NCI-H748 (cell line): ENCODE measurements around the gene PXMP2.

Experiments
- DNase-seq: peaks from one replicate; lab custom pipeline; 2025; ENCODE audit not compliant: unreplicated experiment; lab: John Stamatoyannopoulos, UW

PXMP2 gene

DNA sequence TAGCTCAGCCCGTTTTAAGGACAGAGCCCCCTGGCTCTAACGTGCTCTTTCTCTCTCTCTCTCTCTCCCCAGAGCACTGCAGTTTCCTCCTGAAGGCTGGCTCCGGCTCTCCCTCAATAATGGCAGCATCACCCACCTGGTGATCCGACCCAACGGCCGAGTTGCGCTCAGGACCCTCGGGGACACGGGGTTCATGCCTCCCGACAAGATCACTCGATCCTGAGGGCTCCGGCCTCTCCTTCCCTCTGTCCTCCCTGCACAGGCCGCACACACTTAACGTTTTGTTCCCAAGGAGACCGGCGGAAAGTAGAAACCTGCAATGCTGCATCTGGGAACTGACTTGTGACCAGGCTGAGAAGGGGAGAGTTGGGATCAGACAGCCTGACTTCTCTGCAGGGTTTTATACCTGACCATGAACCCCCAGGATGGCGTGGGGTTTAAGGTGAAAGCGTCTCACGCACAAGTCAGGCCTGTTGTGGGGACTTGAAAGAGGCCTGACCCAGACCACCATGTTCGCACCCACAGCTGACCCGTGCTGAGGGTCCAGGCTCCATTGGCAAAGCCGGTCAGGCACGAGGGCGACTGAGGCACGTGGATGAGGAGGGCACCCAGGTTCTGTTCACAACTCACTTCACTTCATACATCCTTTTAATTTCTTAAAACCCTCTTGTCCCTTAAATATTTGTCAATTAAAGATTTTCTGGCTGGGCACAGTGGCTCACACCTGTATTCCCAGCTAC, 33.4 kb downstream of the PXMP2 start:
- DNase-seq = no peak

GRCh38 chr12:132723015-132723763, 35.8 kb downstream of the PXMP2 start:
- no peak for DNase-seq

- no peak for DNase-seq
These were observed 36.4 kb downstream of the PXMP2 start for GRCh38 chr12:132723764-132724140.

DNA sequence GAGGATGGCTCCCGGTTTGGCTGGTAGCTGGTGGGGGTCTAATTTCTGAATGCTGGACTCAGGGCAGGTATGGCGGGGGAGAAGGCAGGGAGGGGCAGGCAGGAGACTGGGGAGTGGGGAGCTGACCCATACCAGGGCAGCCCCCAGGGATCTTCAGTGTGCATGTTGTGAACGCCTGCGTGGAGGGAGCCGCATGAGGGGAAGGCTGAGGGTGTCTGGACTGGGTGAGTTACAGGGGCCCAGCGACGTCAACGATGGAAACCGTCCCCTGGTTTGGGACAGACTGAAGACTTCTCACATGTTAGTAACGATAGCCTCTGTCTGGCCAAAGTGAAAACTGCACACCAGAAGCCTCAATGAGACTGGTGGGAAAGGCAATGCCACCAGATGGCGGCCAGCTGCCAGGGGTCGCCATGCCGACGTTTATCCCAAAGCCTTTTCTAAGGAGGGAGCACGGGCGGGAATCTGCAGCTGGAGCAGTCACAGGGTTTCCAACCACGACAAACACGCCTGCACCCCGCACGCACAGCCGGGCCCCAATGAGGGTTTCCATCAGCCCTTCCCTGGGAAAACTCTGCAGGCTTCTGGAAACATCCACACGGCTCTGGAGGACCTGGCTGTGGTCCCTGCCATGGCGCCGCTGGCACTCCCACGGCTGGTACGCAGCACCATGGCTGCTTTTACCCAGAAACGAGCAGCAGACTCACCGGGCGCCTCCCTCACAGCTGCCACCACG, 37.3 kb downstream of the PXMP2 start:
- DNase-seq = no peak

DNA sequence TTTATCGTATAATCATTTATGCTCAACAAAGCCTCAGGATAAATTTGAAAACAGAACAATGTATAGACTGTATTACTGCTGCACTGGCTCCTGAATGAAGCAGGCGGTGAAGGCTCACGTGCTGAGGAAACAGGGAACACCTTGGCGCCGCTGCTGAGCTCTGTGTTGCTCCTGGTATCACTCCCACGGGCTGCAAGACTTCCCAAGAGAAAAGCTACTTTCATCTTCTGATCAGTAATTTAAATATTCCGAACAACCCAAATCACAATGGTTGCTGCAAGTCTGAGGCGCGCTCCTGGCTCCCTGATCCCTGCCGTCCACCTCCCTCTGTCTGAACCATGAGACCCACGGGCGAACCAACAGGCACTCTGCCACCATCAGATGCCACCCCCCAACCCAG, 39.0 kb downstream of the PXMP2 start:
- no peak for DNase-seq

DNA sequence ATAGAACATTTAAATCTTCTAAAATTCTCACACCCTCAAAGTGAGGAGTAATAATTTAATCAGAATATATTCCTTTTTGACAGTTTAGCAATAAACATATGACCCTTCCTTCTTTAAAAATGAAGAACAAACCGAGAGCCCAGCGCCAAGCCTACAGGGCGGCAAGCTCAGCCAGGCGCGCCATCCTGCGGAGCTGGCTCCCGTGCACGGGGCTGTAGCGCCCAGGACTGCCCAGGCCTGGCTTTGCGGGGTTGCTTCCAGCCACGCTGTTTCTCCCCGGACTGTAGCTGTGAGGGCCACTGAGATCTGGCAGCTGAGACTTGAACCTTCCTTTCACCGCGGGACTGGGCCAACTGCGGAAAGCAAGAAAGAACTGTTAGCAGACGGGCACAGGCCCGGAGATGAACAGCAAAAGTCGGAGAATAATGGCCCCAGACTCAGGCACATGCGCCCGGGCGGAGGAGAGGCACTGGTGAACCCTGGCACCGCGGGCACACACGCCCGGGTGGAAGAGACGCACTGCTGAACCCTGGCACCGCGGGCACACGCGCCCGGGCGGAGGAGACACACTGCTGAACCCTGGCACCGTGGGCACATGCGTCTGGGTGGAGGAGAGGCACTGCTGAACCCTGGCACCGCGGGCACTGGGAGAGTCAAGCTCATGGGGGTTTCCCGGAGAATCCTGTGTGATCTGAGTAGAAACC, 39.9 kb downstream of the PXMP2 start:
- DNase-seq = no peak

GRCh38 chr12:132728502-132728901, 41.1 kb downstream of the PXMP2 start:
- no peak for DNase-seq

DNA sequence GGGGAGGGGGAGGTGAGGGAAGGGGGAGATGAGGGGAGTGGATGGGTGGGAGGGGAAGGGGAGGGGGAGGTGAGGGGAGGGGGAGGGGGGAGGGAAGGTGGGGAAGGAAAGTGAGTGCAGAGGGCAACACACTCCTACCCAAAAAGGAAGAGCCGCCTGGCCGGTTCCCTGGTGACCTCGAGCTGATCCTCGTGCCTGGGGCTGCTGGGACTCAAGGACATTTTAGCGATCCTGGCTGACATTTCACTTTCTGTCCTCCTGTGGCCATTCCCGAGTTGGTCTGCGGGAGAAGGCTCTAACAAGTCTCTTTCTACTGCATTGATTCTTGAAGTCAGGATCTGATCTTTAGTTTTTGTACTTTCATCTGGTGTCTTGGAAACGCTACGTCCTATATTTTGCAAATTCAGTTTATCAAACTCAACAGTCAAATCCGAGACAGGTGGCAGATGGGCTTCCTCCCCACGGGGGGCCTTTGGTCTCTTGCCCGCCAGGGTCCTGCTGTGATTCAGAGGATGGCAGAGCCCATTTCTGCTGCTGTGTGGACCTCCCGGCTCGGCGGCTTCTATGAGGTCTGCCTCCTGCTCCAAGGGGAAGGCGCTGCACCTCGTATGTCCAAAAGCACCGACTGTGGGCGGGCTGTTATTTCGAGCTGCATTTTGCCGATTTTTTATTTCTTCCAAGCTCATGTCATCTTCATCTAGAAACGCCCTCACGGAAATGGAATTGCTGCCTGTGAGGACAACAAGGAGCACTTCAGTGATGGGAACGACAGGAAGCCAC, 42.3 kb downstream of the PXMP2 start:
- DNase-seq = no peak

DNA sequence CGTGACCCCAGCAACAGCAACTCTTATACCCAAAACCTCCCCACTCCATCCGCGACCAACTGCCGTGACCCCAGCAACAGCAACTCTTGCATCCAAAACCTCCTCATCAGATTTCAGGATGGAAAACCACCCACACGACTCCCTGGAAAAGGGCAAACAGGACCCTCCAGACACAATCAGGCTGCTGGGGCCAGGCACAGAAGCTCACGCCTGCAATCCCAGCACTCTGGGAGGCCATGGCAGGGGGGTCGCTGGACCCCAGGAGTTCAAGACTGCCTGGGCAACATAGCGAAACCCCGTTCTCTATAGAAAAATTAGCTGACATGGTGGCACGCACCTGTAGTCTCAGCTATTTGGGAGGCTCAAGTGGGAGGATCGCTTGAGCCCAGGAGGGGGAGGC, 43.0 kb downstream of the PXMP2 start:
- no peak for DNase-seq

DNA sequence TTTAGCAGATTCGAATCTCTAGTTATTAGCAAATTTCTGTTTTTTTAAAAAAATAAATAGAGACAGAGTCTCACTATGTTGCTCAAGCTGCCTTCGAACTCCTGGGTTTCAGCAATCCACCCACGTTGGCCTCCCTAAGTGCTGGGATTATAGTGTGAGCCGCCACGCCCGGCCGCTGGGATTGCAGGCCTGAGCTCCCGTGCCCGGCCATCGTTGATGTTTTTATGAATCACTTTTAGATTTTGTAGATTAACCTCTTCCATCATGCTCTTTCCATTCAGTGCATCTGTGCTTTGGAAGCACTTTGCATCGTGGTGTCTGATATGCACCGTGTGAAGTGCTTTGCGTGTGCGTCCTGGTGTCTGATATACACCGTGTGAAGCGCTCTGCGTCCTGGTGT, 44.2 kb downstream of the PXMP2 start:
- no peak for DNase-seq

DNA sequence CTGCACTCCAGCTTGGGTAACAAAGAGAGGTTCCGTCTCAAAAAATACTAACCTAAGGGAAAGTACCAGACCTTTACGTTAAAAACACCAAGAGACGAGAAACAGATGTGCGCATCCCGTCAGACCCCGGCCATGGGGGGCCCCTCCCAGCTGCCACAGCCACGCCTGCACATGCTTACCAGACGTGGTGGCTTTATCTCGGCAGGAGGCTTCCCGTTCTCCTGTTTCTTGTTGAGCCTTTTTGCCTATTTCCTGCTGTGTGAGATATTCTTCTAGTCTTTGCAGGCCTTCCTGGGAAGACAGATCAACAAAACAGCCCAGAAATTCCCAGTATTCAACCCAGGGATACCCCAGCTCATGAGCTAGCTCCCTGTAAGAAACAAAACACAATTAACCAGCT, 46.8 kb downstream of the PXMP2 start:
- DNase-seq = no peak

- no peak for DNase-seq
These were observed 48.1 kb downstream of the PXMP2 start for GRCh38 chr12:132735496-132735895.

DNA sequence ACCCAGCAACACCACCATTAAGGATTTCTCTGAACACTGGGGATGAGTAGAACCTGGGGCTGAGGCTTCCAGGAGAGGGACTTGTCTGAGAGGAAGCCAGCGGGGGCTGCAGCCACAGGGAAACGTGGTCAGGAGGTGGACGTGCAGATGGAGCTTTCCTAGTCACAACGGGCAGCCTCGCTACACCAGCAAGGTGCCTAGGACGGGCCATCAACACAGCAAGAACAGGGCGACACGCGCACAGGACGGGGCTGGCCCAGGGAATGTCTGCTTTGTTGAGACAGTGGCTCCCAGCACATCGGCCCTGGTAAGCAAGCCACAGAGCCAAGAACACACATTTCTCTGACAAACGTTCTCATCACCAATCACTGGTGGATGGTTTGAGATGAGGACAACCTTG, 49.0 kb downstream of the PXMP2 start:
- no peak for DNase-seq

DNA sequence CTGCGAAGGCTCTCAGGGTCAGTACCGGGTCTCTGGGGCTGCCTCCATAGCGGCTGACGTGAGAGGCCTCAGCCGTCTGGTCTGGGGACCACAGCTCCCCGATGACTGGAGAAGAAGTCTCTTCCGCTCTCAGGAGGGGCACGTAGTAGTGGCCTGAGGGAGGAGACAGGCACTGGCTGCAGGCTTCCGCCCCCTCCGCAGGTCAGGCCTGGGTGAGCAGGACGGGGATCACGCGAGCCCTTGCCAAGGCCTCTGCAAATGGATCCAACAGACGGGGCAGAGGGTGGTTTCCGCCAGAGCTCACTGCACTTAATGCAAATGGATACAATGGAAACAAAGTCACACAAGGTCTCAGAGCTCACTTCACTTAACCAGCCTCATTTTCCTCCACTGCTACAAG, 49.5 kb downstream of the PXMP2 start:
- DNase-seq = no peak

- no peak for DNase-seq
These were observed 52.4 kb downstream of the PXMP2 start for GRCh38 chr12:132739600-132740312.

- DNase-seq = no peak
These were observed 52.9 kb downstream of the PXMP2 start for GRCh38 chr12:132740313-132740646.

DNA sequence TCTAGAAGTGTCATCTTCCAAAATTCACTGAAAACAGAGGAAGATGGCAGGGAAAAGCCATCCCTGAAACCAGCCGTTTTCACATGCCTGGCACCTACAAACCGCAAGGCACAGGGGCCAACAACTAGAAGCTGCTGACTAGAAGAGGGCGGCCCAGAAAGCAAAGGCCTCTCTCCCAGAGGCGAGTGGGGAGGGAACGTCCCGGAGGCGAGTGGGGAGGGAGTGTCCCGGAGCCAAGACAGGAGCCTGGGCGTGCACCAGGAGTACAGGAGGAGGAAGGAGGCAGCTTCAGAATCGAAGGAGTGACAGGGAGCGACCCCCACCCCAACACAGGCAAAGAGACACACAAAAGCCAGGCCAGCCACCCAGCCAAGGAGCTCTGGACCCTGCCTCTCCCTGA, 53.3 kb downstream of the PXMP2 start:
- DNase-seq = no peak

- DNase-seq = no peak
These were observed 54.2 kb downstream of the PXMP2 start for GRCh38 chr12:132741620-132742019.

DNA sequence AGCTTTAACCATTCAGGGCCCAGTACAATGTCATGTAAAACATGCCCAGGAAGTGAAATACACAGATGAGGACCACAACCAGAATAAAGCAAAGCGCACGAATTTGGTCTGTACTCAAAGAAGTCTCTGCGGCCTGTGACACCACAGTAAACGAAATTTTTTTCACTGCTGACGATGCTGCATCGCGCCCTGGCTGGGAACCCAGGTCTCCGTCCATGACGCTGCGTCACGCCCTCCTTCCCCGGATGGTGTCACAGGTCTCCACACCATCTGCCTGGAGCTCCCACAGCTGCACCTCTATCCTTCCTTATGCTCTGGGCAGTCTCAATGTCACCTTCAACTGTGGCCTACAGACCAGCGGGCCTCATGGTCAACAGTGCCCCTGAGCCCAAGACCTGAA, 56.4 kb downstream of the PXMP2 start:
- DNase-seq = no peak

DNA sequence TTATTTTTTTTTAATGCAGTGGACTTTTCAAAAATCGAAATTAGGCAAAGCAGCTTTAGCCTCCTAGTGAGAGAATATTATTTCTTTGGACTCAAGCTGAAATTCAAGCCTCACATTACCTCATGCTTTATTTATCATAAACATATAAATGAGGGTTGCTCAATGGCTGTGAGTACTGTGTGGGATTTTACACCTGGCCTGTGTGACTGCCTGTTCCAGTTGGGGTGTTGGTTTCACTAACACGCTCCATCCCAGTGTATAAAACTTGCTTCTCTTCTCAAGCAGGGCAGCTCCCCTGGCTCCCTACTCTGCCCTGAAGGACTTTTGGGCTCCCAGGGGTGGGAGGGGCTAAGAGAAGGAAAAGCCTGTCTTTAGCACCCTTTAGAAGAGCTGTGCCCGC, 59.2 kb downstream of the PXMP2 start:
- DNase-seq = no peak
